CD4-positive, alpha-beta T cell (primary cell): ENCODE measurements around the gene ZNF385B. TPM values are rescaled to one million over a fixed set of nuclear protein-coding genes. Genes with fewer than 3 reads are reported as not detected.

Experiments
- ATAC-seq: fragments of 200-7000 bp; cut with Tn5 transposase; one replicate; pipeline ENCODE4 v1.10.0; 2022; ENCODE audit warnings: mild to moderate bottlenecking; ENCODE audit not compliant: poor library complexity
- CTCF ChIA-PET: fragments of 350-600 bp; sonication (Branson Sonifier 250); formaldehyde crosslinking; loops from one replicate; lab custom pipeline; 2021; ENCODE audit warnings: antibody characterized with exemption, inconsistent platforms; lab: Charles Lee
- POLR2A ChIA-PET: fragments of 350-600 bp; sonication (Branson Sonifier 250); formaldehyde crosslinking; loops from one replicate; lab custom pipeline; 2021; ENCODE audit warnings: antibody characterized with exemption, inconsistent platforms; lab: Charles Lee
- DNase-seq, 14 experiments: peaks; one replicate each; pipeline ENCODE4 v3.0.0-alpha.2; 2013 to 2020; ENCODE audit warnings: mixed read lengths in 2 of 14
- H3K27ac ChIP-seq, 2 donors: one replicate each; pipeline versions ENCODE4 v1.5.1 to v1.7.0; 2013; ENCODE audit warnings: low read length in 2 of 2, low read depth in 1 of 2, mild to moderate bottlenecking in 1 of 2
- H3K27me3 ChIP-seq, 2 experiments: 1 replicate in 1 of 2; 2 replicates in 1 of 2; pipeline versions ENCODE4 v1.6.1 to v1.7.0; 2013; ENCODE audit warnings: low read length in 2 of 2, control low read depth in 1 of 2, mild to moderate bottlenecking in 1 of 2, moderate library complexity in 1 of 2; ENCODE audit not compliant: insufficient read depth in 2 of 2, control insufficient read depth in 1 of 2
- H3K36me3 ChIP-seq: one replicate; pipeline ENCODE4 v1.6.1; 2013; ENCODE audit warnings: low read length, control low read depth; ENCODE audit not compliant: insufficient read depth
- H3K4me1 ChIP-seq: one replicate; pipeline ENCODE4 v1.6.1; 2013; ENCODE audit warnings: low read length, control low read depth; ENCODE audit not compliant: insufficient read depth
- H3K4me3 ChIP-seq: one replicate; pipeline ENCODE4 v1.5.1; 2013; ENCODE audit warnings: mild to moderate bottlenecking, low read length, moderate library complexity
- H3K9me3 ChIP-seq, 2 experiments: 1 replicate in 1 of 2; 2 replicates in 1 of 2; pipeline versions ENCODE4 v1.6.1 to v1.7.0; 2013; ENCODE audit warnings: low read length in 2 of 2, mild to moderate bottlenecking in 2 of 2, control low read depth in 1 of 2, moderate library complexity in 1 of 2; ENCODE audit not compliant: control insufficient read depth in 1 of 2, insufficient read depth in 1 of 2
- H3K27ac Mint-ChIP-seq: one replicate; pipeline ENCODE4 v1.8.0; 2020; ENCODE audit warnings: mixed read lengths
- H3K27me3 Mint-ChIP-seq: one replicate; pipeline ENCODE4 v1.8.0; 2021; ENCODE audit warnings: mixed read lengths
- H3K36me3 Mint-ChIP-seq: one replicate; pipeline ENCODE4 v1.8.0; 2021; ENCODE audit warnings: low read depth, mixed read lengths
- H3K4me1 Mint-ChIP-seq: one replicate; pipeline ENCODE4 v1.8.0; 2021; ENCODE audit warnings: low read depth, mixed read lengths
- H3K4me3 Mint-ChIP-seq: one replicate; pipeline ENCODE4 v1.8.0; 2020; ENCODE audit warnings: mild to moderate bottlenecking, mixed read lengths
- H3K9me3 Mint-ChIP-seq: one replicate; pipeline ENCODE4 v1.8.0; 2020; ENCODE audit warnings: mixed read lengths
- intact Hi-C, 2 experiments: fragments of 100-400 bp; cut with DNase I in 1 of 2; cut with micrococcal nuclease in 1 of 2; formaldehyde crosslinking; loops; one replicate each; pipeline versions ENCODE4 v1.15.1 to v1.9.0; 2023 to 2025; cut with DNase I, micrococcal nuclease
- total RNA-seq, 174 experiments: library from RNA in 2 of 174; stranded (reverse) in 2 of 174; gene quantifications; one replicate each; pipeline ENCODE4 v1.2.3 and lab custom pipeline; 2021 to 2026
- TF ChIP-seq, protein P1 (sequence below): fragments of 200-600 bp; IDR thresholded peaks from one replicate; pipeline ENCODE4 v1.8.0; 2022; ENCODE audit warnings: antibody characterized with exemption, mild to moderate bottlenecking

The ZNF385B gene
- total RNA-seq, 2 experiments from 2014 or later, result not detected

DNA sequence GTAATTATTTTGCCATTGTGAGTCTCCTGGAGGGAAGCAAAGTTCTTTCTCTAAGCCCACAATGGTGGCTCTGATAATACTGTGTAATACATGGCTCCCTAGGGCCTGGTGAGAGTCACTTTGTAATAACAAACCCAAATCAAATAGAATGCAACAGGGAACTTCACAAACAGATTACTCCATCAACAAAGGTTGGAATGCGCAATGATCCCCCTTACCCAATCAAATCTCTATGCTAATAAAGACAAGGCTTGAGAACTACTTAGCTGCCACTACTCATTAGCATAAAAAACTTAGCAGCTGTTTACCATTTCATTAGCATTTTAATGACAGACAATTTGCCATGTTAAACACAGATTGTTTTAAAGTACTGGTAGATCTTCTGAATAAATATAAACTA is 311.2 kb downstream of the ZNF385B start:
- H3K4me1 Mint-ChIP-seq, result no peaks in the 10 kb centered on the region
- no peak for ATAC-seq
- DNase-seq, result no peak
- Histone ChIP-seq H3K4me1 (no peaks in the 10 kb centered on the region), H3K9me3 (no peaks in the 10 kb centered on the region), H3K4me3 (no peak overlapping the region), H3K27me3 (no peaks in the 10 kb centered on the region), H3K36me3 (no peaks in the 10 kb centered on the region), H3K27ac (no peak overlapping the region)
- peaks cover 10% of the 10 kb centered on the region for H3K27me3 Mint-ChIP-seq
- H3K4me3 Mint-ChIP-seq, result no peak overlapping the region
- H3K9me3 Mint-ChIP-seq, result no peaks in the 10 kb centered on the region
- TF ChIP-seq, protein P1, sequence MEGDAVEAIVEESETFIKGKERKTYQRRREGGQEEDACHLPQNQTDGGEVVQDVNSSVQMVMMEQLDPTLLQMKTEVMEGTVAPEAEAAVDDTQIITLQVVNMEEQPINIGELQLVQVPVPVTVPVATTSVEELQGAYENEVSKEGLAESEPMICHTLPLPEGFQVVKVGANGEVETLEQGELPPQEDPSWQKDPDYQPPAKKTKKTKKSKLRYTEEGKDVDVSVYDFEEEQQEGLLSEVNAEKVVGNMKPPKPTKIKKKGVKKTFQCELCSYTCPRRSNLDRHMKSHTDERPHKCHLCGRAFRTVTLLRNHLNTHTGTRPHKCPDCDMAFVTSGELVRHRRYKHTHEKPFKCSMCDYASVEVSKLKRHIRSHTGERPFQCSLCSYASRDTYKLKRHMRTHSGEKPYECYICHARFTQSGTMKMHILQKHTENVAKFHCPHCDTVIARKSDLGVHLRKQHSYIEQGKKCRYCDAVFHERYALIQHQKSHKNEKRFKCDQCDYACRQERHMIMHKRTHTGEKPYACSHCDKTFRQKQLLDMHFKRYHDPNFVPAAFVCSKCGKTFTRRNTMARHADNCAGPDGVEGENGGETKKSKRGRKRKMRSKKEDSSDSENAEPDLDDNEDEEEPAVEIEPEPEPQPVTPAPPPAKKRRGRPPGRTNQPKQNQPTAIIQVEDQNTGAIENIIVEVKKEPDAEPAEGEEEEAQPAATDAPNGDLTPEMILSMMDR, result no peak
- no peaks in the 10 kb centered on the region for H3K36me3 Mint-ChIP-seq
- no peak overlapping the region for H3K27ac Mint-ChIP-seq
- ChIA-PET POLR2A (no interaction called here), CTCF (no interaction called here)
- intact Hi-C loops, result no loop called here

DNA sequence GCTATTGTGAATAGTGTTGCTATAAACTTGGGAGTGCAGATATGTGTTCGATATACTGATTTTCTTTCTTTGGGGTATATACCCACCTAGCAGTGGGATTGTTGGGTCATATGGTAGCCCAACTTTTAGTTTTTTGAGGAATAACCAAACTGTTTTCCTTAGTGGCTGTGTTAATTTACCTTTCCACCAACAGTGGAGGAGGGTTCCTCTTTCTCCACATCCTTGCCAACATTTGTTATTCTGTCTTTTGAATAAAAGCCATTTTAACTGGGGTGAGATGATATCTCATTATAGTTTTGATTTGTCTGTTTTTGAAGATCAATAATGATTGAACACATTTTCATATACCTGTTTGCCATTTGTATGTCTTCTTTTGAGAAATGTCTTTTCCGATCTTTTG is 314.8 kb downstream of the ZNF385B start:
- Mint-ChIP-seq H3K9me3 (no peaks in the 10 kb centered on the region), H3K36me3 (no peaks in the 10 kb centered on the region), H3K27ac (no peak overlapping the region), H3K4me1 (no peaks in the 10 kb centered on the region), H3K27me3 (peaks cover 7% of the 10 kb centered on the region), H3K4me3 (no peak overlapping the region)
- ATAC-seq (no peak), DNase-seq (no peak)
- POLR2A ChIA-PET, result no interaction called here
- no peaks in the 10 kb centered on the region for H3K27me3 ChIP-seq
- TF ChIP-seq, protein P1, result no peak
- CTCF ChIA-PET, result no interaction called here
- no peaks in the 10 kb centered on the region for H3K9me3 ChIP-seq
- intact Hi-C loops, result no loop called here
- H3K4me3 ChIP-seq, result no peak overlapping the region
- H3K36me3 ChIP-seq, result no peaks in the 10 kb centered on the region
- H3K27ac ChIP-seq, result no peak overlapping the region
- no peaks in the 10 kb centered on the region for H3K4me1 ChIP-seq

DNA sequence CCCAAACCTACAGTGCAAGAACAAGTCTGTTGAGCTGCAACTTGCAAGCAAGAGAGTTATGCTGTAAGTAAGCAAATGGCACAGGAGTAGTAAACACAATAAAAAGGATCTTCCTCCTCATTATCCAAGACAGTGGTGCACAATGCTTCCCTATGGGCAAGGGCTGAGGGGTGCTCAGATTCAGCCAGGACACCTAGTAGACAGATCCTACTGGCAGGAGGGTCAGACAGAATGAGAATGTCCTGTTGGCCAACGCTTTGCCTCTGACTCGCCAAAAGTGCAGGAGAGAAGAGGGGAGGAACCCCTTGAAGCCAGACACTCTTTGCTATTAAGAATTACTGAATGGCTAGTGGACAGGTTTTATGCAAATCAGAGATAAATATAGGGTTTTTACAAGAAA is 316.4 kb downstream of the ZNF385B start:
- CTCF ChIA-PET, result no interaction called here
- intact Hi-C loops, result no loop called here
- Histone ChIP-seq H3K27ac (no peak overlapping the region), H3K4me1 (no peaks in the 10 kb centered on the region), H3K36me3 (no peaks in the 10 kb centered on the region), H3K9me3 (peaks cover 0 to 3% of the 10 kb centered on the region in 2 experiments), H3K4me3 (no peak overlapping the region), H3K27me3 (no peaks in the 10 kb centered on the region)
- H3K4me3 Mint-ChIP-seq, result no peak overlapping the region
- H3K9me3 Mint-ChIP-seq, result no peaks in the 10 kb centered on the region
- H3K4me1 Mint-ChIP-seq, result no peaks in the 10 kb centered on the region
- H3K27ac Mint-ChIP-seq, result no peak overlapping the region
- peaks cover 5% of the 10 kb centered on the region for H3K27me3 Mint-ChIP-seq
- POLR2A ChIA-PET, result no interaction called here
- TF ChIP-seq, protein P1, result no peak
- H3K36me3 Mint-ChIP-seq, result no peaks in the 10 kb centered on the region
- ATAC-seq (no peak), DNase-seq (no peak)
